NCI-H2196 (cell line): ENCODE results near the gene POLR3G.

Experiments used
- DNase-seq: peaks from one replicate; lab custom pipeline; 2025; ENCODE audit not compliant: unreplicated experiment; lab: John Stamatoyannopoulos, UW

Gene POLR3G

GRCh38 chr5:90550963-90551362, 76.3 kb downstream of the POLR3G start:
- DNase-seq = no peak

GRCh38 chr5:90551376-90551775, 76.7 kb downstream of the POLR3G start:
- DNase-seq = no peak

GRCh38 chr5:90553711-90554110, 79.0 kb downstream of the POLR3G start:
- DNase-seq = no peak

GRCh38 chr5:90554358-90555006, 79.8 kb downstream of the POLR3G start:
- DNase-seq = no peak

- no peak for DNase-seq
These were observed 81.0 kb downstream of the POLR3G start for GRCh38 chr5:90555666-90556065.

GRCh38 chr5:90557391-90557790, 82.7 kb downstream of the POLR3G start:
- no peak for DNase-seq

GRCh38 chr5:90557871-90558270, 83.2 kb downstream of the POLR3G start:
- DNase-seq = no peak

GRCh38 chr5:90558344-90559192, 83.9 kb downstream of the POLR3G start, which contains the start of gene ADGRV1:
ADGRV1 (plus strand) TSS chr5:90558797; CDS start chr5:90558896, 99 bp downstream.
- peak; percentile 83 for DNase-seq

- no peak for DNase-seq
These were observed 86.1 kb downstream of the POLR3G start for GRCh38 chr5:90560771-90561170.

- no peak for DNase-seq
These were observed 87.1 kb downstream of the POLR3G start for GRCh38 chr5:90561766-90562165.

- no peak for DNase-seq
These were observed 87.7 kb downstream of the POLR3G start for GRCh38 chr5:90562341-90562740.

GRCh38 chr5:90563108-90563507, 88.4 kb downstream of the POLR3G start:
- no peak for DNase-seq
